A673 (cell line): ENCODE data around the gene ODAD3.
"Not testable (repeated sequence)": the region's sequence is repeated elsewhere in the genome, so short reads cannot be mapped to it uniquely, and the experiment has no call there.

Experiments
- EZH2 ChIP-seq: fragments of 200-600 bp; sonication (generic); IDR thresholded peaks from 2 replicates; pipeline ENCODE4 v1.6.1; 2017; ENCODE audit warnings: borderline replicate concordance, low read depth, mild to moderate bottlenecking, mixed read lengths, antibody characterized with exemption, low read length; ENCODE audit not compliant: poor library complexity, severe bottlenecking
- TF ChIP-seq, protein P1 (sequence below): fragments of 300-800, 200-600 bp; sonication (generic); conservative IDR thresholded peaks from 2 replicates; pipeline ENCODE4 v1.5.1; 2017; ENCODE audit warnings: low read depth, mild to moderate bottlenecking, antibody characterized with exemption, low read length, moderate library complexity, mixed read lengths

GRCh38 chr19:11379269-11379845 is 55.6 kb downstream of the ODAD3 start:
- TF ChIP-seq, protein P1, sequence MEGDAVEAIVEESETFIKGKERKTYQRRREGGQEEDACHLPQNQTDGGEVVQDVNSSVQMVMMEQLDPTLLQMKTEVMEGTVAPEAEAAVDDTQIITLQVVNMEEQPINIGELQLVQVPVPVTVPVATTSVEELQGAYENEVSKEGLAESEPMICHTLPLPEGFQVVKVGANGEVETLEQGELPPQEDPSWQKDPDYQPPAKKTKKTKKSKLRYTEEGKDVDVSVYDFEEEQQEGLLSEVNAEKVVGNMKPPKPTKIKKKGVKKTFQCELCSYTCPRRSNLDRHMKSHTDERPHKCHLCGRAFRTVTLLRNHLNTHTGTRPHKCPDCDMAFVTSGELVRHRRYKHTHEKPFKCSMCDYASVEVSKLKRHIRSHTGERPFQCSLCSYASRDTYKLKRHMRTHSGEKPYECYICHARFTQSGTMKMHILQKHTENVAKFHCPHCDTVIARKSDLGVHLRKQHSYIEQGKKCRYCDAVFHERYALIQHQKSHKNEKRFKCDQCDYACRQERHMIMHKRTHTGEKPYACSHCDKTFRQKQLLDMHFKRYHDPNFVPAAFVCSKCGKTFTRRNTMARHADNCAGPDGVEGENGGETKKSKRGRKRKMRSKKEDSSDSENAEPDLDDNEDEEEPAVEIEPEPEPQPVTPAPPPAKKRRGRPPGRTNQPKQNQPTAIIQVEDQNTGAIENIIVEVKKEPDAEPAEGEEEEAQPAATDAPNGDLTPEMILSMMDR = not testable (repeated sequence)
- not testable (repeated sequence) for TF ChIP-seq EZH2
